Endothelial cell of umbilical vein (primary cell): ENCODE results near the gene DCLK2.

Source experiments
- POLR2AphosphoS5 ChIP-seq: IDR thresholded peaks from 2 replicates; pipeline ENCODE4 v1.6.1; 2012; ENCODE audit warnings: low read depth, mild to moderate bottlenecking, control low read depth, low read length, moderate library complexity; ENCODE audit not compliant: insufficient read depth
- TF ChIP-seq, protein P1 (sequence below), 2 donors: IDR thresholded peaks; 1 replicate in 1 of 2; 2 replicates in 1 of 2; pipeline ENCODE4 v1.5.1; 2011; ENCODE audit warnings: low read length in 2 of 2, mild to moderate bottlenecking in 2 of 2, moderate library complexity in 2 of 2, control low read depth in 1 of 2, inconsistent platforms in 1 of 2, low read depth in 1 of 2; ENCODE audit not compliant: insufficient read depth in 1 of 2; ENCODE audit errors: extremely low read depth in 1 of 2

DNA sequence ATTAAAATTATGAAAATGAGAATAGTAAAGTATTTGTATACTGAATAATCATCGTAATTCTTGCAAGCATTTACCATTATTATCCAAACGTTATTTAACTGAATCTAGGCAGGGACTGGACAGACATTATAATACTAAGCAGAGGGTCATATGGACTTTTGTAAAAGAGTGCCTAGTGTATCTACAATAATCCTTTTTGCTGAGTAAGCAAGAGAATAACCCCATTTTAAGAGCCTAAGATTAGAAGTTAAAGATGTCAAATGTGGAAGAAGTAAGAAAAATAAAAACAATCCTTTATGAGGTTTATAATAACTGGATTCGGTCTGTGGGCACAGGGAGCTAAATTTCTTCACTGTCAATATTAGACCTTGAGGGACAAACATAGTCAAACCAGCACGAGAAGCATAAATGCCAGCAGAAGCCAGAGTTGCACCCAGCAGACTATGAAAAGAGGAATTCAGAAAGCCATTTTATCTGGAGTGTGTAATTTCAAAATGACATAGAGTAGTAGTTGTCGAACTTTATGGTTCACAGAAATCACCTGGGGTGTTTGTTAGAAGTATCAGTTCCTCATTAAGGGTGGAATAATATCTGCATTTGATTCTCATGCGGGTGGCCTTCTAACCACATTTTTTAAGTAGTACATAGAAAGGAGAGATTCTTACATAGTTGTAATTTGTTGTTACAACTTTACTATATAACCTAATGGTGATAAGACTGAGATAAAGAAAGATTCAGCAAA is 39.7 kb upstream of the DCLK2 start:
- TF ChIP-seq, protein P1, sequence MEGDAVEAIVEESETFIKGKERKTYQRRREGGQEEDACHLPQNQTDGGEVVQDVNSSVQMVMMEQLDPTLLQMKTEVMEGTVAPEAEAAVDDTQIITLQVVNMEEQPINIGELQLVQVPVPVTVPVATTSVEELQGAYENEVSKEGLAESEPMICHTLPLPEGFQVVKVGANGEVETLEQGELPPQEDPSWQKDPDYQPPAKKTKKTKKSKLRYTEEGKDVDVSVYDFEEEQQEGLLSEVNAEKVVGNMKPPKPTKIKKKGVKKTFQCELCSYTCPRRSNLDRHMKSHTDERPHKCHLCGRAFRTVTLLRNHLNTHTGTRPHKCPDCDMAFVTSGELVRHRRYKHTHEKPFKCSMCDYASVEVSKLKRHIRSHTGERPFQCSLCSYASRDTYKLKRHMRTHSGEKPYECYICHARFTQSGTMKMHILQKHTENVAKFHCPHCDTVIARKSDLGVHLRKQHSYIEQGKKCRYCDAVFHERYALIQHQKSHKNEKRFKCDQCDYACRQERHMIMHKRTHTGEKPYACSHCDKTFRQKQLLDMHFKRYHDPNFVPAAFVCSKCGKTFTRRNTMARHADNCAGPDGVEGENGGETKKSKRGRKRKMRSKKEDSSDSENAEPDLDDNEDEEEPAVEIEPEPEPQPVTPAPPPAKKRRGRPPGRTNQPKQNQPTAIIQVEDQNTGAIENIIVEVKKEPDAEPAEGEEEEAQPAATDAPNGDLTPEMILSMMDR (IDR thresholded peaks at IDR 0.05; ENCODE audit: extremely low read depth in 1 of 2, insufficient read depth in 1 of 2, low read depth in 1 of 2, low read length in 2 of 2) = no peak
- TF ChIP-seq POLR2AphosphoS5 = no peak
